ENCODE data around the gene PDE6G.
A peak's percentile ranks its signal among the peaks of the same experiment; 100 is the strongest.

Gene PDE6G

DNA sequence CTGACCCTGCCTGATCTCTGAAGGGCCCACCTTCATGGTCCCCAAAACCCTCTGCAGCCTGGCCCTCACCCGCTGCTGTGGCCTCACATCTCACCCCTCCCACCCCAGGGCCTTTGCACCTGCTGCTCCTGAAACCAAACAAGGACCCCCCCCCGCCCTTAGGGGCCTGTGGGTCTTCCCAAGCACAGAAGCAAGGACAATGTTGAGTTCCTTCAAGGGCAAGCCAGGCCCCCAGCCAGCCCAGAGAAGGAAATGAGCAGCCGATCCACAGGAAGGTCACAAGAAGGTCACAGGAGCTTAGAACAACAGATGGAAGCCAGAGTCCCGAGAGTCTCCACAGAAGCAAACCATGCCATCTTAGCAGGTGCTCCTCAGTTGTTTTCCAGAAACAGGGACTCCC is 493 bp upstream of the PDE6G start:
- no peak for DNase-seq

DNA sequence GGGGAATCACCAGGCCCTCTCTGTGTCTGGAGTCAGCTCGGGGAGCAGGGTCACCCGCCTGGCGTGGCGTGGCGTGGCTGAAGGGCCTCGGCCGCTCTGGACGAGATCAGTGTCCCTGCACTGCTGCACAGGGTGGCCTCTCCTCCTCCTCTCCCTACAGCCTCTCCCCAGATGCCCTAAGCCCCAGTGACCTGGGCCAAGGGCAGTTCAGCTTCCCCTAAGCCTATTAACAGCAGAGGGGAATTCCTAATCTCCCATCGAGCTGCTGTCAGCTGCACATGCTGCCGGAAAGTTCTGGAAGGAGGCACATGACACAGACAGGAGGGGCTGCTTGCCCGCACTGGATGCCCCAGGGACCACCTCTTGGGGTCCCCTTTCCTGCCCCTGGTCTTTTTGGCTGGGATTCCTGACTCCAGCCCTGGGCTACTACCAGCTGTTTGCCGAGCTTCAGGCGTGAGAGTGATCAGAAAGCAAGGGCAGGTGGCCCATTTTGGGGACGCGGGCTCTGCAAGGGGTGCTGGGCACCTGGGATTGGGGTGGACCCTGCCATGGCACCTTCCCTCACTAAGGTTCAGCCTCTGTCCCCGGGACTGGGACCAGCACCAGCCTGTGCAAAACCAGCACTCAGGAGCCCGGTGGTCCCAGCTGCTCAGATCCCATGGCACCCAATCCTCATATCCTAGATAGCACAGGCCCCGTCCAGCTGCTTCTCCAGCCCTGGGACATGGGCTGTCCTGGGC is 794 bp downstream of the PDE6G start:
- no peak for DNase-seq

DNA sequence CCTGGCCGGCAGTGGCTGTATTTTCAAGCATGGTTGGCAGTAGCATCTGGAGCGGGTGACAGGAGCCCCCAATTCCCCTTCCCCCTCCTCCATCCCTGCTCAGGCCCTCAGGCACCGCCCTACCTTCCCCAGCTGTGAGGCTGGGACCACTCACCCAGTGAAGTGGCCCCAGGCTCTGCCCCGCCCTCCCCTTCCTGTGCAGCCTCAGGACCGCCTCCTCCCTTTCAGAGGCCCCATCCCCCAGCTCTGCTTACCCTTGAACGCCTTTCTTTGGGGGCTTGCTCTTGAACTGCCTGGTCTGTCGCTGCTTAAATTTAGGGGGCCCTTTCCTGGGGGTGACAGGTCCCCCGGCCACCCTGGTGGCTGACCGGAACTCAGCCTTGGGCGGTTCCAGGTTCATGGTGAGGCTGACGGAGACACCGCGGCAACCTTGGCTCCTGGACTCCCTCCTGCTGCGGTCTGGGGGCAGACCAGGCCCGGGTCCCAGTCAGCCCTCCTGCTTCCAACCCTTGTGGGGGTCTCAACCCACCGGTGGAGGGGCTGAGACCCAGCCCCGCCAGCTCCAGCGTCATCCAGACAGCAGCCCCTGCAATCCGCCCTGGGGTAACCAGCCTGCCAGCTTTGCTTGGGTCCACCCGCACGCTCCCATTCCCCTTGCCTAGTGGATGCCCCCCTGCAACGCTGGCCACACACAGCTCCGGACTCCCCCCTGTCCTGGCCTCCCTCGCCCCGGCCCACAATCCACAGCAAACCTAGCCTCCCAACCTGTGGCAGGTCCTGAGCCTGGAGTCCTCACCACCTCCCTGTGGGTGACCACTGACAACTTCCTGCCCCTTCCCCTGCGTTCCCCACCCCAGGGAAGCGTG is 3.2 kb downstream of the PDE6G start:
- DNase-seq: peak; percentile 26

DNA sequence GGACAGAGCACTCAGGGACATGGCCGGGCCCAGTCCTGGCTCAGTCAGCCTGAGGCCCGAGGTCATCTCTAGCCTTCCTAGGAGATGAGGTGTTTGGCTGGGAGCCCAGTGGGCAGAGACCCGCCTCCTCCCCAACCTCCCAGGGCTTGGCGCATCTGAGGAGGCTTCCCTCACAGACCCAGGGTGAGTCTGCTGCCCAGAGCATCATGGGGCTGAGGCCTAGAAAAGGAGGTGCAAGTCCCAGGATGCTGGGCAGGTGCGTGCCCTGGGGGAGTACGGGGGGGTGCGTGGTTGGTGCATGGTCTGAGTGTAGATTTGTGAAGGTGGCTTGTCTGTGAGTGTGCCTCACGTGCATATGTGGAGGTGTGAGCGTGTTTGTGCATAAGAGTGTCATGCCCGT is 4.7 kb downstream of the PDE6G start:
- no peak for DNase-seq

DNA sequence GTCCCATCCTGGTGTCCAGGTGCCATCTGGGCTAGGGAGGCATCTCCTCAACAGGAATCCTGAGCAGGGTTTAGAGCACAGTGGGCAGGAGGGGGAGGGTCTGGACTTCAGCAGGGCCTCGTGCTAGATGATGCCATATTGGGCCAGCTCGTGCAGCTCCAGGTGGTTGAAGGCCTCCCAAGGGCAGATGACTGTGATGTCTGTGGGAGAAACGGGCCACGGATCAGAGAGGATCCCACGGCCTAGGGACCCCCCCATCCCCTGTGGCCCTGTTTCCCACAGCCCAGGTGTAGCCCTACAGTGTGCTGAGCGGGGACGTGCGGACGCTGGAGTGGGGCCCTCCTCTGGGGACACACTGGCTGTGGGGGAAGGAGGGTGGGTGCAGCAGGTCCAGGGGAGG is 5.4 kb downstream of the PDE6G start:
- DNase-seq: no peak

DNA sequence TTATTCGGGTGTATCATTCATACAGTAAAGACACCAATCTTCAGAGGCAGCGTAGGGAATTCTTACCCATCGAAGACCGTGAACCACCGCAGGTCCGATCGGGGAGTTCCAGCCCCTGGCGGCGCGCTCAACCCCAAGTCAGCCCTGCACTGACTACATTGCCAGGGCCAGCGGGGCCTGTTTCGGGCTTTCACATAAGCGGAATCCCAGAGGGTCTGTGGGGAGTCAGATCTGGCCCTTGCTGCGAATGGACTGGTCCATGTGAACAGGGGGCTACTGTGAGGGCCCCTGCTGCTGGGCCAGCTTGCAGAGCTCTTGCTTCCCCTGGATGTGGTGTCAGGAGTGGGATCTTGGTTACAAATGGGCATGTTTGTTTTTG is 7.6 kb downstream of the PDE6G start:
- no peak for DNase-seq

DNA sequence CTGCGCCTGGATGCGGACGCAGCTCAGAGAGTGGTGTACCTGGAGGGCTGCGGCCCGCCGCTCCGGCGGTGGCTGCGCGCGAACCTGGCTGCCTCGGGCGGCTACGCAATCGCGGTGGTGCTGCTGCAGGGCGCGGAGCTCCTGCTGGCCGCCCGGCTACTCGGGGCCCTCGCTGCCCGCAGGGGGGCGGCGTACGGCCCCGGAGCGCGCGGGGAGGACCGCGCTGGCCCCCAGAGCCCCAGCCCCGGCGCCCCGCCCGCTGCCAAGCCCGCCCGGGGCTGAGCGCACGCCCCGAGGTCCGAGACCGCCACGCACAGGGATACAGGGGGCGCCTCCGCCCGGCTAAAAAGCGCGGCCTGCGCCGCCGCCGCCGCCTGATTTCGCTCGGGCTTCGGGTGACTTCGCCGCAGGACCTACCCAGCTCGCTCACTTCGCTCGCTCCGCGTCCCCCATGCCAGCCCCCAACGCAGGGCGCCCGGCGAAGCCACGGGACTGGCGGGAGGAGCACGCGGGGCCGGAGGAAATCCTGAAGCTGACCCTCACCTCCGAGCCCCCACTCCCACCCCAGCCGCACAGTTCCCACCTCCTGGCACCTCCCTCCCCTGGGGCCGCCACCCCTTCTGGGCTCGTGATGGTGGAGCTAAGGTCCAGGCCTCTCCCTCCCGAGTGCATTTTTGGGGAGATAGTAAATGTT is 8.2 kb downstream of the PDE6G start:
- DNase-seq: no peak

DNA sequence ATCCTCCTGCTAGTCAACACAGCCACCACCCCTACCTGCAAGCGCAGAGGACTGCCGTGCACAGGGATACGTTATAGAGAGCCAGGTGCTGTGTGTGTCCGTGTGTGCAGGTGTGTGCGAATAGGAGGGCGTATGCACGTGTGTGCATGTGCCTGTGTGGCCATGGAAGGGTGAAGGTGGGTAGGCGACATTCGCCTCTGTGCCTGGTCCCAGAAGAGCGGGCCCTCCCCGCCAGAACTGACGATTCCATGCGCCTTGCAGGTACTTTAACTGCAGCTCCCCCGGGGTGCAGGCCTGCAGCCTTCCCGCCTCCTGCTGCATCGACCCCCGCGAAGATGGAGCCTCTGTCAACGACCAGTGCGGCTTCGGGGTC is 8.7 kb downstream of the PDE6G start:
- no peak for DNase-seq

DNA sequence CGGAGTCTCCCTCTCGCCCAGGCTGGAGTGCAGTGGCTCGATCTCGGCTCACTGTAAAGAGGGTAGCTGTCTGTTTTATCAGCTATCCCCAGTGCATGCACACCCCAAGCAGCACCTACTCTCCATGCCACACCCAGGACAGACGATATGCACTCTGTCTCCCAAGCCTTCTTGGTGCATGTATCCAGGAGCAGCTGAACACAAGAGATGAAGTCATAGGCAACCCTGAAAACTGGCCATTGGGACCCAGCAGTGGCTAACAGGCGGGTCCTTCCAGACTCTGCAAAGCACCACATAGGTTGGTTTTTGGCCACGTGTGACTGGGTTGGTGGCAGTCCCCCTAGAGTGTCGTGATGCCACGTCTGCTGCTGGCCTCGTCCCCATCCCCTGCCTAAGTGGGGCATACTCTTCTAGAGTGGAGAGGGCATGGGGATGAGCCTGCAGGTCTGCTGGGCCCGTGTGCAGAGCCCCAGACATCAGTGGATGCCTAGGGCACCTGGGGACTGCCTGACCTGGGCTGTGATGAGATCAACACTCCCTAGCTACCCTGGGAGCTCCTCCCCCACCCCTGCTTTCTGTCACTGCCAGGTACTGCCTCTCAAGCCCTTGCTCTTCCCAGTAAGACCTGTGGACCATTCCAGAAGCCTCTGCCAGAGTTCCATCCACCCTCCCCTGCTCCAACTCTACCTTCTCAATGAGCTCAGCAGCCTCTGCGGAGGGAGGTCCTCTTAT is 9.3 kb downstream of the PDE6G start:
- DNase-seq: no peak

DNA sequence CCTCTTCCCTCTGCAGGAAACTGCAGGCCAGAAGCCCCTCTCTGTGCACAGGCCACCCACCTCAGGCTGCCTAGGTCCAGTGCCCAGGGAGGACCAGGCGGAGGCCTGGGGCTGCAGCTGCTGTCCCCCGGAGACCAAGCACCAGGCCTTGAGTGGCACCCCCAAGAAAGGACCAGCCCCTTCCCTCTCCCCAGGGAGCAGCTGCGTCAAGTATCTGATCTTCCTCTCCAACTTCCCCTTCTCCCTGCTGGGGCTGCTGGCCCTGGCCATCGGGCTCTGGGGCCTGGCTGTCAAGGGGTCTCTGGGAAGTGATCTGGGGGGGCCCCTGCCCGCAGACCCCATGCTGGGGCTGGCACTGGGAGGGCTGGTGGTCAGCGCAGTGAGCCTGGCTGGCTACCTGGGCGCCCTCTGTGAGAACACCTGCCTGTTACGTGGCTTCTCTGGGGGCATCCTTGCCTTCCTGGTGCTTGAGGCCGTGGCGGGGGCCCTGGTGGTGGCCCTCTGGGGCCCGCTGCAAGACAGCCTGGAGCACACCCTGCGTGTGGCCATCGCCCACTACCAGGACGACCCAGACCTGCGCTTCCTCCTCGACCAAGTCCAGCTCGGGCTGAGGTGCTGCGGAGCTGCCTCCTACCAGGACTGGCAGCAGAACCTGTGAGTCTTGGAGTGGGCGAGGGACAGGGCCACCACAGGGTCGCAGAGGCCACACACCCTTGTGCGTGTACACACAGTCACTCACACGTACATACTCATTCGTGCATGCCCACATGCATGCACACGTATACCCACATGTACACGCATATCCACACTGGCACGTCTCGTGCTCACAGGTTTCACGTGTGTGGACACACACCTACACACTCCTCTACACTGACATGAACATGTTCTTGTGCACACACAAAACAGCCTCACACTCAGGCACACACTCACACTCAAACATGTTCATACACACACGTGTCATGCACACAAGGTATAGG is 11.1 kb downstream of the PDE6G start:
- no peak for DNase-seq

DNA sequence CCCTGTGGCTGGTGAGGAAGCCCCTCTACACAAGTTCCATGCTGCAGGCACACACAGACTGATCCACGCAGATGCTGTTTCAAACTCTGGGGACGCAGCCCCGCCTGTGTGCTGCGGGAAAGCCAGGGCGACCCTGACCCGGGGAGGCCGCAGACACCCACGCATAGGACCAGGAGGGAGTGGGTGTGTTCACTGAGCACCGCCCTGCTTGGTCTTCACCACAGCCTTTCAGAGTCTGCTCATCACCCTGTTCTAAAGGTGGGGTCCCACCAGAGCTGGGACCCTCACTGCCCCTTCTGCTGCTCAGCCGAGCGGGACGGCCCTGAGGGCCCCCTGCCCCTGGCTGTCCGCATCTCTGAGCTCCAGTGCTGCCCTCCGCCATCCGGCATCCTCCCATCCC is 11.8 kb downstream of the PDE6G start:
- no peak for DNase-seq

DNA sequence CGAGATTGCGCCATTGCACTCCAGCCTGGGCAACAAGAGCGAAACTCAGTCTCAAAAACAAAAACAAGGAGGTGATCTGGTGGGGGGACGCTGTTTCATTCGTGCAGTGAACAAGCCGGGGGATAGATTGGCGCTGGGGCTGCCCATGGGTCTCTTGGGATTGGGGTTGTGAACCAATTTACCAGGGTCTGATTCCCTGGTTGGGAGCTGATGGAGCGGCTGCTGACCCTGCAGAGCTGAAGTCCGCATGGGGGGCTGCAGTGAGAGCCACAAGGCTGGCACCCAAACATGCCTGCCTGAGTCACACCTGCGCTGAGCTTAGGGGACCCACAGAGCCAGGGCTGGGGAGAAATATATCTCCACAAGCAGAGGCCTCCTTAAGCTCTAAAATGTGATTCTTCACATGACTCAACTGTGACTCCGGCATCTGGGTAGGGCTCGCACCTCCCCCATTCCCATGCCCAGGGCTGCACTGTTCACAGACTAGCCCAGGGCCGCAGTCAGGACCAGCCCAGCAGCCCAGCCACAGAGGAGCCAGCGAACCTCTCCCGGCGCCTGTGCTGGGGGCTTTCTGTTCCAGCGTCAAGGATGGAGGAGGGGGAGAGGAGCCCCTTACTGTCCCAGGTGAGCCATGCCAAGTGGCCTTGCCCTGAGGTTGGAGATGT is 14.4 kb downstream of the PDE6G start:
- DNase-seq: no peak

DNA sequence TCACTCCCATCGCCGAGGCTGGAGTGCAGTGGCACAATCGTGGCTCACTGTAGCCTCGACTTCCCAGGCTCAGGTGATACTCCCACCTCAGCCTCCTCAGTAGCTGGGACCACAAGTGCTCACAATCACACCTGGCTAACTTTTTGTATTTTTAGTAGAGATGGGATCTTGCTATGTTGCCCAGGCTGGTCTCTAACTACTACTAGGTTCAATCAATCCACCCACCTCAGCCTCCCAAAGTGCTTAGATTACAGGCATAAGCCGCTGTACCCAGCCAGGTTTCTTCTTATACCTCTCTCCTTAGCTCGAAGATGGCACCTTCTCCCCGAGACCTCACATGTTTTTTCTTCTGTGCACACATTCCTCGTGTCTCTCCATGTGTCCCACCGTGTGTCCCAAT is 16.3 kb downstream of the PDE6G start:
- no peak for DNase-seq

DNA sequence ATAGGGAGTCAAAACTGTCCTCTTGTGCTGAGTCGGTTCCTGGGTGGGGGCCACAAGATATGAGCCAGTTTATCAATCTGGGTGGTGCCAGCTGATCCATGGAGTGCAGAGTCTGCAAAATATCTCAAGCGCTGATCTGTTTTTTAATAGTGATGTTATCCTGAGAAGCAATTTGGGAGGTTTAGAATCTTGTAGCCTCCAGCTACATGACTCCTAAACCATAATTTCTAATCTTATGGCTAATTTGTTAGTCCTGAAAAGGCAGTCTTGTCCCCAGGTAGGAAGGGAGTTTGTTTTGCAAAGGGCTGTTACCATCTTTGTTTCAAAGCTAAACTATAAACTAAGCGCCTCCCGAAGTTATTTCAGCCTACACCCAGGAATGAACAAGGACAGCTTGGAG is 17.7 kb downstream of the PDE6G start:
- no peak for DNase-seq

DNA sequence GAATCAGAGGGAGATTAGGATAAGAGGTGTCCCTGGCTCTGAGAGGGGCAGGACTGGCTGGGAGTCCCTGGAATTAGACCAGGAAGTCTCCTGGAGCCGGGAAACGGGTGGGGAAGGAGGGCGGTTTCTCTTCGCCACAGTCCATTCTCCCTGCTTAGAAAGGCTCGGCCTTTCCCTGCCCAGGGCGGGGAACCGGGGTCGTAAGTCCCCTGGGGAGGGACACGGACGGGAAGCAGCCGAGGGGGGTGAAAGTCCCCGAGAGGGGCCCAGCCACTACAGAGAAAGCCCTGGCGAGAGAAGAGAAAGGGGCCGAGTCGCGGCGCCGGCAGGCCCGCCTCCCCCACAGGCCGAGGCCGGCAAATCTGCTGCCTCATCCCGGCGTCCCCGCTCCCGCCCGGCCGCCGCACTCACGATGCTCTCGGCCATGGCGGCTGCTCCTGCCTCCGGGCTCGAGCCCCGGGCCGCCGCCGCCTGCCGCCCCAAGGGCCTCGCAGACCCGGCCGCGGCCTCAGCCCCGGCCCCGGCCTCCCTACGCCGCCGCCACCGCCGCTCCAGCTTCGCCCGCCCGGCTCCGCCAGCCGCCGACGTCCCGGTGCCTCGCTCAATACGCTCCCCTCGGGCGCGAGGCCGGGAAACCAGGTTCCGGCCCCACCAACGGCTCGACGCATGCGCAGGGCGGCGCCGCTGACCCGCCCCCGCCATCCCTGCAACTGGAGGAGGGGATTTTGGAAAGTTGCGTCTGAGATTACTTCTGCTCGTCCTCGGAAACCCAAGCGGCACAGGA is 19.6 kb downstream of the PDE6G start, which contains the start of the genes NPLOC4 and TSPAN10:
NPLOC4 (minus strand) TSS at position 608 of the 784 bp plus-strand sequence; CDS start at position 426, 182 bp downstream.
TSPAN10 (plus strand) TSS at position 692 of the 784 bp plus-strand sequence. CDS start 5,217 bp downstream, outside the sequence.
- peak; percentile 90 for DNase-seq

DNA sequence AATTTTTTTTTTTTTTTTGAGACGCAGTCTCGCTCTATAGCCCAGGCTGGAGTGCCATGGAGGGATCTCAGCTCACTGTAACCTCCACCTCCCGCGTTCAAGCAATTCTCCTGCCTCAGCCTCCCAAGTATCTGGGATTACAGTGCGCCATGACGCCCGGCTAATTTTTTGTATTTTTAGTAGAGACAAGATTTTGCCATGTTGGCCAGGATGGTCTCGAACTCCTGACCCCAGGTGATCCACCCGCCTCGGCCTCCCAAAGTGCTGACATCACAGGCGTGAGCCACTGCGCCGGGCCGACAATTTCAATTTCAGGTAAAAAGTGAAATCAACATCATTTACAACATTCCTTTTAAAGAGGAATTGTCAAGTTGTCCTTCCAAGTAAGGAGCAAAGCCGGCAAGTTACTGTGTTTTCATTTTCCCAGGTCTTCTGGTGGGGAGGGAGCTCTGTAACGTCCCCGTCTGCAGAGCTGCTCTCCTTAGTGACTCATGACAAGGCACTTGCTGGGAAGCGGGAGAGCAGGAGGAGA is 20.3 kb downstream of the PDE6G start:
- DNase-seq: no peak

DNA sequence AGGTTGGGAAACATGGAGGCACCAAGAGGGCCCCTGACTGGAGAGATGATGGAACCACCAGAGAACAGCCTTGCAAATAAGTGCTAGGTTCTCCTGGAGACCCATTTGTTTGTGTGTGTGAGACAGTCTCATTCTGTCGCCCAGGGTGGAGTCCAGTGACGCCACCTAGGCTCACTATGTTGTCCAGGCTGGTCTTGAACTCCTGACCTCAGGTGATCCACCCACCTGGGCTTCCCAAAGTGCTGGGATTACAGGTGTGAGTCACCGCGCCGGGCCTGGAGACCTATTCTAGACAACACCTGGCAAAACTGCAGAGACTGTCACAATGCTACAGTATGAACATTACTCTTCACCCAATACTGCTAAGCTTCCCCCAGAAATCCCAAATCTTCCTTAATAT is 20.9 kb downstream of the PDE6G start:
- no peak for DNase-seq

DNA sequence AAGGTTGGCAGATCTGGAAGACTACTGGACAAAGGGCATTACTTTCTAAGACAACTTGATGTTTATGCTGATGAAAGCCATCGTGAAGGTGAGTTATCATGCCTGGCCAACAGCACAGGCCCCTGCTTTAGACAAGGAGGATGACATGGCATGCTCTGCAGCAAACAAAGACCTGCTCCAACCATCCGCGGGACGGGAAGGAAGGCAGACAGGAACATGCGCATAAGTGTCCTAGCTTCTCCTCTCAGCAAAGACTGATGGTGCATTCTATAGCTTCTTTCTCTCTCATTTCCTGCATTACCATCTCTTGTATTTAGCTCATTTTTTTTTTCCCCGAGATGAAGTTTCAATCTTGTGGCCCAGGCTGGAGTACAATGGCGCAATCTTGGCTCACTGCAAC is 24.9 kb downstream of the PDE6G start:
- no peak for DNase-seq

DNA sequence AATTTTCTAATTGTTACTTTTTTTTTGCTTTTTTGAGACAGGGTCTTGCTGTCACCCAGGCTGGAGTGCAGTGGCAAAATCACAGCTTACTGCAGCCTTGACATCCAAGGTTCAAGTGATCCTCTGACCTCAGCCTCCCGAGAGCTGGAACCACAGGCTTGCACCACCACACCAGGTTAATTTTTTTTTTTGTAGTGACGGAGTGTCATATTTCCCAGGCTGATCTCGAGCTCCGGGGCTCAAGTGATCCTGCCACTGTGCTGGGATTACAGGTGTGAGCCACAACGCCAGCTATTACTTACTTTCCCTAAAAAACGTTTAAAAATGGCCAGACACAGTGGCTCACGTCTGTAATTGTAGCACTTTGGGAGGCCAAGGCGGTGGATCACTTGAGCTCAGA is 26.1 kb downstream of the PDE6G start:
- DNase-seq: no peak
